Measurements from ENCODE around the gene CUL7. TPM values are rescaled to one million over a fixed set of nuclear protein-coding genes. Genes with fewer than 3 reads are reported as not detected.

The CUL7 gene
- polyA plus RNA-seq, 1 donor (not counting 4 experiments of a cell fraction or from before 2014, with no cell fraction given): 8.1 TPM

DNA sequence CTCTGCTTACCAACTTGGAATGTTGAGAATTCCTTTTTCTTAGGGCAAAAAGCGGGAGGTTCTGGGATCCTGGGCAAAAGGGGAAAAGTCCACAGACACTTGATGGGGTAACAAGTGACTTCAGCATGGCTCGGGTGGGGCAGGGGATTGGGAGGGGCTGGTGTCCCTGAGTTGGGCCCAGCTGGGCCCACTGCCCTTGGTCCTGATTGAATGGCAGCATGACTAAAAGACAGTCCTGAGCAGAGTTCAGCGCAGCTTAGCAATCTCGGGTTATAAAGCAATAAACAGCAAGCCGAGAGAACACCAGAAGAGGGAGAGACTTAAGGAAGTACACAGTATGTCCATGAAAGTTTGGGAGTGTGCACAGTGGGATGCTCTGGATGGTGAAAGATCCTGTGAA lies 63.7 kb downstream of the CUL7 start:
- H4K20me1 ChIP-seq (ENCODE audit: control insufficient read depth, extremely low read depth, insufficient read depth, low read length): no peaks in the 10 kb centered on the region

DNA sequence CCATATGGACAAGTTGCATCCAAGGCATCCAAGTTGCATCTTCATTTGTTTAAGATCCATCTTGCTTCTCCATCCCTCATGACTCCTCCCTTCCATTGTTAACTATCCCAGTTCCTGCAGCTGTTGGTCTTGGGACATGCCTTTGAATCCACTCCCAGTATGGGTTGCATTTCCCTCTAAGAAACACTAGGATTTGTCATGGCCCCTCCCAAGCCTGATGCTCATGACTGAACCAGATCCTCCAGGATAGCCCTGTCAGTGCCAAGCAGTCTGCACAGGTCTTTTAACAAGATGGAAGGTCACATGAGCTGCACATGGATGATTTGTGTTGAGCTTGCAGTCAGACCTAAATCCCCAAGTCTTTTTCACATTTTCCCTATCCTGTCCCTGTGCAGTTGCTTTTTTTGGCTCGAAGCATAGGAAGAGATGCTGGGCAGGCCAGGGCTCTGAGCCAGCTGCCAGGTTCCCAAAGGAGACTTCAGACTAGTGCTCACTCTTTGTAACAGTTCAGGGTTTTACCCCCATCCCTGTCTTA lies 65.1 kb downstream of the CUL7 start:
- FAIRE-seq: no peak
- dilution Hi-C loops (cut with MboI; ENCODE audit: extremely low pct_ligation_motif_present, low sequenced_read_pairs): no loop called here
- no peak for TF ChIP-seq EZH2 (IDR thresholded peaks at IDR 0.05; ENCODE audit: low read length)
- TF ChIP-seq, protein P1, sequence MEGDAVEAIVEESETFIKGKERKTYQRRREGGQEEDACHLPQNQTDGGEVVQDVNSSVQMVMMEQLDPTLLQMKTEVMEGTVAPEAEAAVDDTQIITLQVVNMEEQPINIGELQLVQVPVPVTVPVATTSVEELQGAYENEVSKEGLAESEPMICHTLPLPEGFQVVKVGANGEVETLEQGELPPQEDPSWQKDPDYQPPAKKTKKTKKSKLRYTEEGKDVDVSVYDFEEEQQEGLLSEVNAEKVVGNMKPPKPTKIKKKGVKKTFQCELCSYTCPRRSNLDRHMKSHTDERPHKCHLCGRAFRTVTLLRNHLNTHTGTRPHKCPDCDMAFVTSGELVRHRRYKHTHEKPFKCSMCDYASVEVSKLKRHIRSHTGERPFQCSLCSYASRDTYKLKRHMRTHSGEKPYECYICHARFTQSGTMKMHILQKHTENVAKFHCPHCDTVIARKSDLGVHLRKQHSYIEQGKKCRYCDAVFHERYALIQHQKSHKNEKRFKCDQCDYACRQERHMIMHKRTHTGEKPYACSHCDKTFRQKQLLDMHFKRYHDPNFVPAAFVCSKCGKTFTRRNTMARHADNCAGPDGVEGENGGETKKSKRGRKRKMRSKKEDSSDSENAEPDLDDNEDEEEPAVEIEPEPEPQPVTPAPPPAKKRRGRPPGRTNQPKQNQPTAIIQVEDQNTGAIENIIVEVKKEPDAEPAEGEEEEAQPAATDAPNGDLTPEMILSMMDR (optimal IDR thresholded peaks at IDR 0.05 in 1 of 3, IDR thresholded peaks at IDR 0.05 in 1 of 3, conservative IDR thresholded peaks at IDR 0.05 in 1 of 3; ENCODE audit: extremely low read depth in 1 of 3, insufficient read depth in 2 of 3, low read length in 3 of 3): no peak
- Histone ChIP-seq H3K36me3 (ENCODE audit: control insufficient read depth in 2 of 2, extremely low read depth in 1 of 2, insufficient read depth in 2 of 2, low read length in 2 of 2) (peaks cover 19 to 20% of the 10 kb centered on the region in 2 experiments), H3K4me2 (ENCODE audit: control insufficient read depth, extremely low read depth, insufficient read depth, low read depth, low read length) (no peak overlapping the region), H3K79me2 (ENCODE audit: control insufficient read depth, insufficient read depth, low read length) (peaks cover 28% of the 10 kb centered on the region), H3K4me1 (ENCODE audit: control insufficient read depth, extremely low read depth, insufficient read depth, low read length) (peaks cover 21% of the 10 kb centered on the region), H3K4me3 (ENCODE audit: control insufficient read depth in 2 of 3, extremely low read depth in 1 of 3, insufficient read depth in 2 of 3, low read depth in 1 of 3, low read length in 3 of 3) (no peak overlapping the region), H4K20me1 (ENCODE audit: control insufficient read depth, extremely low read depth, insufficient read depth, low read length) (no peaks in the 10 kb centered on the region), H3K9me1 (ENCODE audit: control insufficient read depth, extremely low read depth, insufficient read depth, low read length) (peaks cover 5% of the 10 kb centered on the region), H3K9ac (ENCODE audit: control insufficient read depth, extremely low read depth, insufficient read depth, low read length) (no peak overlapping the region), H3K27ac (ENCODE audit: control insufficient read depth, insufficient read depth, low read length) (no peak overlapping the region), H3K9me3 (ENCODE audit: control insufficient read depth, low read depth, low read length) (no peaks in the 10 kb centered on the region), H3K27me3 (ENCODE audit: control insufficient read depth, extremely low read depth, insufficient read depth, low read length) (no peaks in the 10 kb centered on the region), H2AFZ (ENCODE audit: control insufficient read depth, low read length) (no peak overlapping the region)
- DNase-seq (ENCODE audit: low read depth, low spot score): no peak

More for the DNA sequence above, 63.7 kb downstream of the CUL7 start:
- Histone ChIP-seq H3K4me2 (ENCODE audit: control insufficient read depth, extremely low read depth, insufficient read depth, low read depth, low read length) (no peak overlapping the region), H3K9me3 (ENCODE audit: control insufficient read depth, low read depth, low read length) (no peaks in the 10 kb centered on the region), H3K9ac (ENCODE audit: control insufficient read depth, extremely low read depth, insufficient read depth, low read length) (no peak overlapping the region), H3K9me1 (ENCODE audit: control insufficient read depth, extremely low read depth, insufficient read depth, low read length) (peaks cover 5% of the 10 kb centered on the region), H3K27me3 (ENCODE audit: control insufficient read depth, extremely low read depth, insufficient read depth, low read length) (no peaks in the 10 kb centered on the region), H3K4me3 (ENCODE audit: control insufficient read depth in 2 of 3, extremely low read depth in 1 of 3, insufficient read depth in 2 of 3, low read depth in 1 of 3, low read length in 3 of 3) (no peak overlapping the region), H3K79me2 (ENCODE audit: control insufficient read depth, insufficient read depth, low read length) (peaks cover 28% of the 10 kb centered on the region), H3K27ac (ENCODE audit: control insufficient read depth, insufficient read depth, low read length) (no peak overlapping the region), H3K4me1 (ENCODE audit: control insufficient read depth, extremely low read depth, insufficient read depth, low read length) (peaks cover 21% of the 10 kb centered on the region), H3K36me3 (ENCODE audit: control insufficient read depth in 2 of 2, extremely low read depth in 1 of 2, insufficient read depth in 2 of 2, low read length in 2 of 2) (peaks cover 20% of the 10 kb centered on the region in 2 experiments), H2AFZ (ENCODE audit: control insufficient read depth, low read length) (no peak overlapping the region)
- TF ChIP-seq, protein P1 (optimal IDR thresholded peaks at IDR 0.05 in 1 of 3, IDR thresholded peaks at IDR 0.05 in 1 of 3, conservative IDR thresholded peaks at IDR 0.05 in 1 of 3; ENCODE audit: extremely low read depth in 1 of 3, insufficient read depth in 2 of 3, low read length in 3 of 3): no peak
- no peak for TF ChIP-seq EZH2 (IDR thresholded peaks at IDR 0.05; ENCODE audit: low read length)
- dilution Hi-C loops (cut with MboI; ENCODE audit: extremely low pct_ligation_motif_present, low sequenced_read_pairs): no loop called here
- FAIRE-seq: no peak
- no peak for DNase-seq (ENCODE audit: low read depth, low spot score)

Other genes with a start within 250 kb of the CUL7 start
- 61.5 to 104 TPM (median 76.8 TPM) in 3 replicates for gene RPL7L1, start 174.2 kb downstream of the CUL7 start, polyA plus RNA-seq
- not detected in 3 replicates for gene PTCRA, start 137.8 kb downstream of the CUL7 start, polyA plus RNA-seq
- 15.8 to 30.9 TPM (median 19.7 TPM) in 3 replicates for gene CNPY3, start 124.4 kb downstream of the CUL7 start, polyA plus RNA-seq
- gene GNMT, start 93.1 kb downstream of the CUL7 start, polyA plus RNA-seq: 0.08 to 0.10 TPM in 2 of 3 replicates, not detected in the other
- gene PEX6, start 74.7 kb downstream of the CUL7 start, polyA plus RNA-seq: 5.6 to 8.7 TPM (median 7.5 TPM) in 3 replicates
- gene PPP2R5D, start 69.3 kb downstream of the CUL7 start, polyA plus RNA-seq: 44.4 to 59.9 TPM (median 49.6 TPM) in 3 replicates
- 62.4 to 76.1 TPM (median 69.2 TPM) in 3 replicates for gene MEA1, start 39.9 kb downstream of the CUL7 start, polyA plus RNA-seq
- 22.4 to 30.3 TPM (median 24.8 TPM) in 3 replicates for gene KLHDC3, start 39.6 kb downstream of the CUL7 start, polyA plus RNA-seq
- 57.1 to 101 TPM (median 67.5 TPM) in 3 replicates for gene RRP36, start 32.2 kb downstream of the CUL7 start, polyA plus RNA-seq
- 25.6 to 36.0 TPM (median 27.4 TPM) in 3 replicates for gene MRPL2, start 5.6 kb upstream of the CUL7 start, polyA plus RNA-seq
- gene KLC4, start 5.8 kb upstream of the CUL7 start, polyA plus RNA-seq: 8.3 to 15.2 TPM (median 8.8 TPM) in 3 replicates
- 58.8 to 88.8 TPM (median 81.0 TPM) in 3 replicates for gene PTK7, start 22.5 kb upstream of the CUL7 start, polyA plus RNA-seq
- 26.0 to 39.2 TPM (median 28.5 TPM) in 3 replicates for gene SRF, start 117.4 kb upstream of the CUL7 start, polyA plus RNA-seq
- gene CUL9, start 128.3 kb upstream of the CUL7 start, polyA plus RNA-seq: 19.0 to 23.0 TPM (median 21.6 TPM) in 3 replicates
- gene DNPH1, start 175.6 kb upstream of the CUL7 start, polyA plus RNA-seq: 57.1 to 98.6 TPM (median 73.9 TPM) in 3 replicates
- gene TTBK1, start 189.6 kb upstream of the CUL7 start, polyA plus RNA-seq: not detected in 3 replicates
- not detected in 3 replicates for gene SLC22A7, start 244.4 kb upstream of the CUL7 start, polyA plus RNA-seq

Data from keratinocyte (primary cell).